ENCODE data around the gene TMEM132D.

- TF ChIP-seq EP300 (IDR thresholded peaks at IDR 0.05) (no peak), POLR2A (IDR thresholded peaks at IDR 0.05) (no peak), POLR2AphosphoS5 (IDR thresholded peaks at IDR 0.05) (no peak)
- TF ChIP-seq, protein P1, sequence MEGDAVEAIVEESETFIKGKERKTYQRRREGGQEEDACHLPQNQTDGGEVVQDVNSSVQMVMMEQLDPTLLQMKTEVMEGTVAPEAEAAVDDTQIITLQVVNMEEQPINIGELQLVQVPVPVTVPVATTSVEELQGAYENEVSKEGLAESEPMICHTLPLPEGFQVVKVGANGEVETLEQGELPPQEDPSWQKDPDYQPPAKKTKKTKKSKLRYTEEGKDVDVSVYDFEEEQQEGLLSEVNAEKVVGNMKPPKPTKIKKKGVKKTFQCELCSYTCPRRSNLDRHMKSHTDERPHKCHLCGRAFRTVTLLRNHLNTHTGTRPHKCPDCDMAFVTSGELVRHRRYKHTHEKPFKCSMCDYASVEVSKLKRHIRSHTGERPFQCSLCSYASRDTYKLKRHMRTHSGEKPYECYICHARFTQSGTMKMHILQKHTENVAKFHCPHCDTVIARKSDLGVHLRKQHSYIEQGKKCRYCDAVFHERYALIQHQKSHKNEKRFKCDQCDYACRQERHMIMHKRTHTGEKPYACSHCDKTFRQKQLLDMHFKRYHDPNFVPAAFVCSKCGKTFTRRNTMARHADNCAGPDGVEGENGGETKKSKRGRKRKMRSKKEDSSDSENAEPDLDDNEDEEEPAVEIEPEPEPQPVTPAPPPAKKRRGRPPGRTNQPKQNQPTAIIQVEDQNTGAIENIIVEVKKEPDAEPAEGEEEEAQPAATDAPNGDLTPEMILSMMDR (IDR thresholded peaks at IDR 0.05), result no peak
Observed at GRCh38 chr12:129241852-129242251, 662.0 kb downstream of the TMEM132D start.

Measured in gastroesophageal sphincter (tissue), 3 donors.